Bronchial epithelial cell (primary cell): Measurements from ENCODE around the gene CDC5L. TPM values are rescaled to one million over a fixed set of nuclear protein-coding genes. Genes with fewer than 3 reads are reported as not detected.

Experiments used
- DNase-seq: peaks from one replicate; pipeline ENCODE4 v3.0.0-alpha.2; 2010; ENCODE audit warnings: low read depth
- FAIRE-seq: peaks from 2 replicates; lab custom pipeline; 2011; peaks lifted over from hg19 to GRCh38; lab: Jason Lieb, UNC
- H3K27me3 ChIP-seq: 2 replicates; pipeline ENCODE4 v1.5.1; 2011; ENCODE audit warnings: low read length; ENCODE audit not compliant: control insufficient read depth, insufficient read depth
- H3K36me3 ChIP-seq: 2 replicates; pipeline ENCODE4 v1.5.1; 2011; ENCODE audit warnings: low read length; ENCODE audit not compliant: control insufficient read depth, insufficient read depth
- H3K4me3 ChIP-seq: 2 replicates; pipeline ENCODE4 v1.5.1; 2011; ENCODE audit warnings: mild to moderate bottlenecking, low read depth, low read length, control low read depth
- CTCF ChIP-seq: IDR thresholded peaks from 2 replicates; pipeline ENCODE4 v1.5.1; 2011; ENCODE audit warnings: mild to moderate bottlenecking, moderate library complexity, low read length, control low read depth, inconsistent platforms; ENCODE audit not compliant: insufficient read depth, severe bottlenecking
- total RNA-seq: library from RNA; depleted of rRNA; stranded (reverse); fragments of >200 nt; gene quantifications from 2 replicates; pipeline ENCODE4 v1.2.1, GENCODE V29; 2014

The CDC5L gene
- total RNA-seq, 1 donor from 2014 or later, result 16.8 TPM

GRCh38 chr6:44438827-44439226 lies 51.3 kb downstream of the CDC5L start:
- no peak for FAIRE-seq
- Histone ChIP-seq H3K4me3 (no peak overlapping the region), H3K27me3 (no peaks in the 10 kb centered on the region), H3K36me3 (no peaks in the 10 kb centered on the region)
- TF ChIP-seq CTCF, result no peak
- no peak for DNase-seq

GRCh38 chr6:44439270-44440045 lies 52.0 kb downstream of the CDC5L start:
- Histone ChIP-seq H3K36me3 (no peaks in the 10 kb centered on the region), H3K27me3 (no peaks in the 10 kb centered on the region), H3K4me3 (no peak overlapping the region)
- FAIRE-seq (no peak), DNase-seq (peak; percentile 53)
- no peak for TF ChIP-seq CTCF

- peak; percentile 40 for DNase-seq
- Histone ChIP-seq H3K27me3 (no peaks in the 10 kb centered on the region), H3K4me3 (no peak overlapping the region), H3K36me3 (no peaks in the 10 kb centered on the region)
- TF ChIP-seq CTCF, result no peak
- FAIRE-seq, result no peak
These were observed 53.8 kb downstream of the CDC5L start for GRCh38 chr6:44441091-44441855.

- no peak overlapping the region for H3K4me3 ChIP-seq
- TF ChIP-seq CTCF, result no peak
- H3K36me3 ChIP-seq, result no peaks in the 10 kb centered on the region
- H3K27me3 ChIP-seq, result no peaks in the 10 kb centered on the region
- no peak for FAIRE-seq
- no peak for DNase-seq
These were observed 54.7 kb downstream of the CDC5L start for GRCh38 chr6:44442236-44442635.

GRCh38 chr6:44442833-44443444 lies 55.4 kb downstream of the CDC5L start:
- FAIRE-seq (no peak), DNase-seq (no peak)
- no peaks in the 10 kb centered on the region for H3K36me3 ChIP-seq

More at GRCh38 chr6:44442833-44443444, 55.4 kb downstream of the CDC5L start:
- Histone ChIP-seq H3K27me3 (no peaks in the 10 kb centered on the region), H3K4me3 (no peak overlapping the region)
- TF ChIP-seq CTCF, result no peak
